ENCODE data around the gene TMEM87B. TPM values are rescaled to one million over a fixed set of nuclear protein-coding genes. Genes with fewer than 3 reads are reported as not detected.
"Not testable (repeated sequence)": the region's sequence is repeated elsewhere in the genome, so short reads cannot be mapped to it uniquely, and the experiment has no call there.

TMEM87B gene
- total and polyA plus RNA-seq, 4 donors: 11.2 to 26.4 (median 18.1) TPM

DNA sequence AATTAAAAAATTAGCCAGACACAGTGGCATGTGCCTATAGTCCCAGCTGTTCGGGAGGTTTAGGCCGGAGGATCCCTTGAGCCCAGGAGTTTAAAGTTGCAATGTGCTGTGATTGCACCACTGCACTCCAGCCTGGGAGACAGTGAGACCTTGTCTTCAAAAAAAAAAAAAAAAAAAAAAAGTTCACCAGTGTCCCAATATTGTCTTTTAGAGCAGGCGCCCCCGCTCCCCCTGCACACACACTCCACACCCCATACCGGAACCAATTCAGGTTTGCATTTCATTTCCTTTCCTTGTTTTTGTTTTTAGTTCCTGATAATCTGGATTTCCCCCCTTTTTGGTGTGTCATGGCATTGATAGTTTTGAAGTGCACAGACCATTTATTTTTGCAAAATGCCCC, 10.4 kb downstream of the TMEM87B start:
- TF ChIP-seq CTCF (IDR thresholded peaks at IDR 0.05; ENCODE audit: control extremely low read depth, extremely low read depth): no peak
- no peaks in the 10 kb centered on the region for H3K4me1 ChIP-seq (ENCODE audit: control insufficient read depth in 5 of 5, insufficient read depth in 5 of 5, low read length in 5 of 5)
- WGBS, 2 donors: 63% methylated on average over 5 of the region's 5 CpGs
- no peaks in the 10 kb centered on the region for H3K9me3 ChIP-seq (ENCODE audit: control insufficient read depth in 4 of 4, insufficient read depth in 3 of 4, low read length in 3 of 4)
- no peak overlapping the region for H3K9ac ChIP-seq (ENCODE audit: insufficient read depth in 1 of 2, low read length in 2 of 2)
- peaks cover 5 to 43% (median 18%) of the 10 kb centered on the region in 4 donors for H3K36me3 ChIP-seq (ENCODE audit: control insufficient read depth in 4 of 4, insufficient read depth in 4 of 4, low read length in 4 of 4)
- DNase-seq (no peak), ATAC-seq (ENCODE audit: insufficient read depth, low FRiP score) (no peak)
- H3K27me3 ChIP-seq (ENCODE audit: control insufficient read depth in 3 of 3, insufficient read depth in 3 of 3, low read length in 2 of 3): no peaks in the 10 kb centered on the region
- no peak overlapping the region for H3K4me3 ChIP-seq
- H3K27ac ChIP-seq (ENCODE audit: low read depth in 1 of 2, low read length in 1 of 2): no peak overlapping the region

DNA sequence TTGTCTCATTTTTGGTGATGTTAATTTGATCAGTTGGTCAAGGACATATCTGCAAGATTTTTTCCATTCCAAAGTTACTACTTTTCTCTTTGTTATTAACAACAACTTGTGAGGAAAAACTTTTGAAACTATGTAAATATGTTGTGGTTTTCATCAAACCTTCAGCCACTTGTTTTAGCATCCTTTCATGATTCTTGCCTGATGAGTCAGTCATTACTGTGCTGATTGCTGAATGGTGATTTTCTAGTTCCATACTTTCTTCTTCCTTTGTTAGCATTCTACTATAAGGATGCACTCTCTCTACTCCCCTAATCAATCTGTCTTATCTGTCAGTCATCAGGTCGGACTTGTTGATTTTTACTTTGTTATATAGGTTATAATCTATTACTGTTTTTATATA, 10.9 kb downstream of the TMEM87B start:
- no peak for TF ChIP-seq CTCF (IDR thresholded peaks at IDR 0.05; ENCODE audit: control extremely low read depth, extremely low read depth)
- no peak for DNase-seq
- no peaks in the 10 kb centered on the region for H3K9me3 ChIP-seq (ENCODE audit: control insufficient read depth in 4 of 4, insufficient read depth in 3 of 4, low read length in 3 of 4)
- no peaks in the 10 kb centered on the region for H3K4me1 ChIP-seq (ENCODE audit: control insufficient read depth in 5 of 5, insufficient read depth in 5 of 5, low read length in 5 of 5)
- peaks cover 5 to 40% (median 18%) of the 10 kb centered on the region in 4 donors for H3K36me3 ChIP-seq (ENCODE audit: control insufficient read depth in 4 of 4, insufficient read depth in 4 of 4, low read length in 4 of 4)
- no peak overlapping the region for H3K4me3 ChIP-seq
- H3K9ac ChIP-seq (ENCODE audit: insufficient read depth in 1 of 2, low read length in 2 of 2): no peak overlapping the region
- H3K27me3 ChIP-seq (ENCODE audit: control insufficient read depth in 3 of 3, insufficient read depth in 3 of 3, low read length in 2 of 3): no peaks in the 10 kb centered on the region
- WGBS, 2 donors: 76 to 84% methylated on average over 1 of the region's 1 CpG
- no peak for ATAC-seq (ENCODE audit: insufficient read depth, low FRiP score)
- H3K27ac ChIP-seq (ENCODE audit: low read depth in 1 of 2, low read length in 1 of 2): no peak overlapping the region

- not testable (repeated sequence) for H3K4me3 ChIP-seq; ATAC-seq (ENCODE audit: insufficient read depth, low FRiP score); H3K4me1 ChIP-seq (ENCODE audit: control insufficient read depth in 5 of 5, insufficient read depth in 5 of 5, low read length in 5 of 5); H3K27ac ChIP-seq (ENCODE audit: low read depth in 1 of 2, low read length in 1 of 2); DNase-seq; H3K9me3 ChIP-seq (ENCODE audit: control insufficient read depth in 4 of 4, insufficient read depth in 3 of 4, low read length in 3 of 4); H3K9ac ChIP-seq (ENCODE audit: insufficient read depth in 1 of 2, low read length in 2 of 2); H3K27me3 ChIP-seq (ENCODE audit: control insufficient read depth in 3 of 3, insufficient read depth in 3 of 3, low read length in 2 of 3)
- peaks cover 2 to 19% (median 10%) of the 10 kb centered on the region in 4 donors for H3K36me3 ChIP-seq (ENCODE audit: control insufficient read depth in 4 of 4, insufficient read depth in 4 of 4, low read length in 4 of 4)
These were observed 14.7 kb downstream of the TMEM87B start for GRCh38 chr2:112069794-112070193.

DNA sequence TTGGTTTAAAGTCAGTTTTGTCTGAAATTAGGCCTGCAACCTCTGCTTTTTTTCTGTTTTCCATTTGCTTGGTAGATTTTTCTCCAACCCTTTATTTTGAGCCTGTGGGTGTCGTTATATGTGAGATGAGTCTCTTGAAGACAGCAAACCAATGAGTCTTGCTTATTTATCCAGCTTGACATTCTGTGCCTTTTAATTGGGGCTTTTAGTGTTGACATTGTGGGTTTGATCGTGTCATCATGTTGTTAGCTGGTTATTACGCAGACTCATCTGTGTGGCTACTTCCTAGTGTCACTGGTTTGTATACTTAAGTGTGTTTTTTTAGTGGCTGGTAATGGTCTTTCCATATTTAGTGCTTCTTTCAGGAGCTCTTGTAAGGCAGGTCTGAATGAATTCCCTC, 18.8 kb downstream of the TMEM87B start:
- Histone ChIP-seq H3K4me1 (ENCODE audit: control insufficient read depth in 5 of 5, insufficient read depth in 5 of 5, low read length in 5 of 5) (peaks cover 0 to 2% (median 0%) of the 10 kb centered on the region in 5 donors), H3K9me3 (ENCODE audit: control insufficient read depth in 4 of 4, insufficient read depth in 3 of 4, low read length in 3 of 4) (no peaks in the 10 kb centered on the region), H3K27ac (ENCODE audit: low read depth in 1 of 2, low read length in 1 of 2) (no peak overlapping the region), H3K27me3 (ENCODE audit: control insufficient read depth in 3 of 3, insufficient read depth in 3 of 3, low read length in 2 of 3) (no peaks in the 10 kb centered on the region), H3K9ac (ENCODE audit: insufficient read depth in 1 of 2, low read length in 2 of 2) (no peak overlapping the region), H3K36me3 (ENCODE audit: control insufficient read depth in 4 of 4, insufficient read depth in 4 of 4, low read length in 4 of 4) (peaks cover 4 to 17% (median 12%) of the 10 kb centered on the region in 4 donors), H3K4me3 (no peak overlapping the region)
- ATAC-seq (ENCODE audit: insufficient read depth, low FRiP score): no peak
- WGBS, 2 donors: 91 to 92% methylated on average over 3 of the region's 3 CpGs
- no peak for TF ChIP-seq CTCF (IDR thresholded peaks at IDR 0.05; ENCODE audit: control extremely low read depth, extremely low read depth)
- no peak for DNase-seq
